T-helper 1 cell treated with Interleukin-12 subunit alpha and Interleukin-12 subunit beta and Interleukin-4 antibody, amounts not matched to agents 30 ng/mL and 1 ng/mL, for 36 hours (primary cell): Measurements from ENCODE around the gene ME3. TPM values are rescaled to one million over a fixed set of nuclear protein-coding genes. Genes with fewer than 3 reads are reported as not detected.

Experiments
- intact Hi-C: fragments of 100-400 bp; cut with micrococcal nuclease; formaldehyde crosslinking; loops from one replicate; pipeline ENCODE4 v1.15.1; 2024
- total RNA-seq: library from RNA; stranded (reverse); gene quantifications from 2 replicates; pipeline ENCODE4 v1.2.3, GENCODE V29; 2022

ME3 gene
- total RNA-seq, 1 donor from 2014 or later = 4.9 TPM

GRCh38 chr11:86592047-86592591 lies 80.3 kb downstream of the ME3 start:
- intact Hi-C loops = loop anchor here (2.0 to 10.0 kb wide), 10 partner anchors 81 to 963 kb away; partner anchors contain the start of genes CCDC83, EED, HIKESHI and ME3

DNA sequence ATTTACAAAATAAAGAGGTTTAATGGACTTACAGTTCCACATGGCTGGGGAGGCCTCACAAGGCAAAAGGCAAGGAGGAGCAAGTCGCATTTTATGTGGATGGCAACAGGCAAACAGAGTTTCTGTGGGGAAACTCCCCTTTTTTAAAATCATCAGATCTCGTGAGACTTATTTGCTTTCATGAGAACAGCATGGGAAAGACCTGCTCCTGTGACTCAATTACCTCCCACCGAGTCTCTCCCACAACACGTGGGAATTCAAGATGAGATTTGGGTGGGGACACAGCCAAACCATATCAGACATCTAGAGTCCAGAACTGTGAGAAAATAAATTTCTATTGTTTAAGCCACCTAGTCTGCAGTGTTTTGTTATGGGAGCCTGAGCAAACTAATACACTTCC lies 80.8 kb downstream of the ME3 start:
- intact Hi-C loops = loop anchor here (2.0 to 10.0 kb wide), 10 partner anchors 81 to 963 kb away; partner anchors contain the start of genes CCDC83, EED, HIKESHI and ME3

DNA sequence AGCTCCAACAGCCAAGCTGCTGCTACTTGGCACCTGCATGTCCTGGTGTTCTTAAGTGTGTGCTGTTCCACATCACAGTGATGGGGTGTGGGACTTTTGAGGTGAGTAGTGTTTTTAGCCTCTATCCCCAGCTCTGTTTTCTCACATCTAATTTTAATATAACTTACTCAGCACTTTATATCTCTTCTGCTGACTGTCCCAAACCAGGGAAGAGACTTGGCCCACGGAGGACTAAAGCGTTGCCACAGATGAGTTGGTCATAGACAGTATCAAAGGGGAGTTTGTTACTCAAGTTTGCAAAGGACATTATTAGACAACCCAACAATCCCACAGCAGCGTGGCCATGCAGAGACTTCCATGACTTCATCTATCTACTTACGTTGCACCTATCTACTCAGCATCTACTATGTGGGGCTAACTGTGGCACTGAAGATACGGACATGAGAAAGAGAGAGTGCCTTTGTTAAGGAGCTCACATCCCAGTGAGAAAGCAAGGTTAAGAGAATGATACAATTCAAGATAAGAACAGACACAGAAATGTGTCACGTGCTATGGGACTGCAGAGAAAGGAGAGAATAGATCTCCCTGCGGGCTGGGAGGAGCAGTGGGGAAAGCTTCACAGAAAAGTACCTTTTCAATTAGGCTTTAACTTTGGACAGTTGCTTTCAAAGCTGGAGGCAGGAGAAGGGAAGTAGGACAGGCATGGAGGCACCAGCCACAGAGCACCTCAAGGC lies 82.4 kb downstream of the ME3 start:
- intact Hi-C loops = loop anchor here (5.0 to 10.0 kb wide), 5 partner anchors 133 to 928 kb away; partner anchors contain the start of gene HIKESHI

DNA sequence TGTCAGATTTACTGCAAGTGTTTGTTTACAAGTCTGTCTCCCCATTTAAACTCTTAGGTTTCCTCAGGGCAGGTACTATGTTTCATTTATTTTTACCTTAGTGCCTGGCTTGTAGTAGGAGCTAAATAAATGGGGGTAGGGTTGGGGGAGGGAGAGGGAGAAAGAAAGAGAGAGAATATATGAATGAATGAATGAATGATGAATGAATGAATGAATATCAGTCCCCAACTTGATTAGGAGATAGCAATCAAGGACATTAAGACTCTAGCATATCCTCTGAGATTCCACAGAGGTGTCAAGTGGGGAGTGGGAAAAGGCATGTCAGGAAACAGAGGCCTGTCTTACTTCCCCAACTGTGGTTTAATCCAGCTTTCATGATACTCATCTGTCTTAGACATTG lies 83.2 kb downstream of the ME3 start:
- intact Hi-C loops = no loop called here

- intact Hi-C loops = no loop called here
These were observed 83.8 kb downstream of the ME3 start for GRCh38 chr11:86588566-86589090.

GRCh38 chr11:86587264-86588193 lies 84.9 kb downstream of the ME3 start:
- intact Hi-C loops = no loop called here

DNA sequence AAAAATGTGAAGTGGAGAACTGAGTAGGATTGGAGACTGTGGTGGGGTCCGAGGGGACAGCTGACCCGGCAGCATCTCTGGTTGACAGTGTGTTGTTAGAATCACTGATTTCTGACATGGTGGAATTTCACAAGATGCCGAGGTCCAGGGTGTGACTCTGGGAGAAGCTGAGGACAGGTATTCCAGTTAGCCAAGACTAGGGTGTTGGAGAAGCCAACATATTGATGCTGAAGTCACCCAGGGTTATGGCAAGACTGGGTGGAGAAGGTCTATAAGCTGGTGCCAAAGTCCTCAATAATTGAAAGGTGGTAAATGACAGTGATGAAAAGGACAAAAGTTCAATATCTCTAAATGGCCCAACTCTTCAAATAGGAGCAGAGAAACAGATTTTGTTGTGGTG lies 86.1 kb downstream of the ME3 start:
- intact Hi-C loops = no loop called here

- intact Hi-C loops = no loop called here
These were observed 89.5 kb downstream of the ME3 start for GRCh38 chr11:86582898-86583297.

- intact Hi-C loops = no loop called here
These were observed 91.9 kb downstream of the ME3 start for GRCh38 chr11:86580535-86580934.

GRCh38 chr11:86579406-86579731 lies 93.0 kb downstream of the ME3 start:
- intact Hi-C loops = no loop called here

GRCh38 chr11:86578727-86579405 lies 93.5 kb downstream of the ME3 start:
- intact Hi-C loops = no loop called here

DNA sequence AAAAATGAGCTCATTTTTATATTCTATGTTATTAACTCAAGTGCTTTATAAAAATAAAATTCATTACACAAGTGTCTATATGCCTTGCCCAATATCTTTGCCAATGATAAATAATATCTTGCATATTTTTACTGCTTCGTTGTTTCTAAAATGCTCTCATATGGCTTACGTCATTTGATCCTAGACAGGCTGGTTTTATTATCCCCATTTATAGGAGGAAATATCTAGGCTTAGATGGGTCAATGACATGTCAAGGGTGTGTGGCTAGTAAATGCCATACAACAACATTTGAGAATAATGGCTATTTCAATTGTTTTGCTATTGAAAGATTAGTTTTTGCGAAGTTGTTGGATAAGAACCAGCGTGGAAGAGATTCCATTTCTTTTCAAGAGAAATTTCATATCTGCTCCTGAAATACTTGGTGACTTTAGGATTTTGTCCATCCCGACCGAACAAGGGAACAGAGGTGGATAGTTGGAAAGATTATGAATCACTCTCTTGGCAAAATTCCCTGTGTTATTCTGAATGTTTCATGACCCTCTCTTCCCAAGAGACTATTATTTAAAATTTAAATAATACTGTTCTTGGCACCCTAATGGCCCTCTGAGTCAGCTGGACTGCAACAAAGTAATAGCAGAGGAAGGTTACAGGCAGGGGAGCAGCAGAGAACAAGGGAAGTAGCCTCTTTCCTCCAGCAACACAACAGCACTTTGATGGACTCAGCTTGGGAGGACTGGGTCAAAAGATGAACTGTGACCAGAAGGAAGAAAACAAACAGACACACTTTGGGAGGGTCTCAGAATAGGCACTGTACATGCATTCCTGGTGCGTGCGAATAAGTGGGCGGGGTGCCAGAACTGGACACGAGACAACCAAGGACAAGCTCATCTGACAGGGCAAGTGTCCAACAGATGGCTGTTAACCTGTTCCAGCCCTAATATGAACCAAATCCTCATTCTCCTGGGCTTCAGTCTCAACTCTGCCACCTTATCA lies 94.5 kb downstream of the ME3 start:
- intact Hi-C loops = no loop called here

GRCh38 chr11:86576946-86577624 lies 95.3 kb downstream of the ME3 start:
- intact Hi-C loops = no loop called here

GRCh38 chr11:86575927-86576326 lies 96.5 kb downstream of the ME3 start:
- intact Hi-C loops = no loop called here

- intact Hi-C loops = no loop called here
These were observed 97.1 kb downstream of the ME3 start for GRCh38 chr11:86575208-86575855.

GRCh38 chr11:86574493-86575207 lies 97.8 kb downstream of the ME3 start:
- intact Hi-C loops = no loop called here

DNA sequence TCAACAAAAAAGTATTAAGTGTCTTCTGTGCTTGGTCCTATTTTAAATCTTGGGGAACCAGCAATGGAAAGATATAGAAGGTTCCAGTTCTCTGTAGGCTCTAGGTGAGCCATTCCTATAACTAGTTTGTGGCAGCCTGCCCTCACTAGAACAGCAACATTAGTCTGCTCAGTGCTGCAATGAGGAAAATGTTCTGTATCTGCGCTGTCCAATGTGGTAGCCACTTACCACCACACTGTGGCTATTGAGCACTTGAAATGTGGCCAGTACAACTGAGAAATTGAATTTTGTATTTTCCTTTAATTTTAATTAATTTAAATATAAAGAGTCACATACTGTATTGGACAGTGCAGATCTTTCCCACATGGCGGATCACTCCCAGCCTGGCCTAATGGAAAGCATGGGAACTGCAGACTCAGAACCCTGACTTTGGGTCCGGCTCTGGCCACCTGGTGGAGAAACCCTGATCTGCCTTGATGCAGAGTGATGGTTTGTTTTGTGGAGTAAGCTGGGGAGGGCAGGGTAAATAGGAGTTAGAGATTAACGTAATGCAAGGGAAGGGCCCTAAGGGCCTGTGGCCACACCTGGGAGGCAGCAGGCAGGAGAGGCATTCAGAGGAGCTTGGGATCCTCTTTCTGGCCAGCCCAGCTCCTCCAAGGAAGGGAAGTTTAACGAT lies 101.0 kb downstream of the ME3 start:
- intact Hi-C loops = no loop called here

GRCh38 chr11:86570451-86570850 lies 102.0 kb downstream of the ME3 start:
- intact Hi-C loops = no loop called here
